ENCODE results near the gene JAM2.

The JAM2 gene

GRCh38 chr21:25722631-25723030 is 83.6 kb downstream of the JAM2 start:
- no peak for DNase-seq

GRCh38 chr21:25732091-25732760 is 93.2 kb downstream of the JAM2 start:
- no peak for DNase-seq

- peak; percentile 46 for DNase-seq
Measured at GRCh38 chr21:25733859-25734653, 95.0 kb downstream of the JAM2 start.

- no peak for DNase-seq
Measured at GRCh38 chr21:25734654-25734903, 95.5 kb downstream of the JAM2 start.

- DNase-seq = peak; percentile 99
Measured at GRCh38 chr21:25734904-25735645, 96.0 kb downstream of the JAM2 start, which contains the start of the genes ATP5PF and GABPA. Gene ATP5PF, minus strand, starts transcription at chr21:25734904. Its CDS starts 5,110 bp downstream, at chr21:25729794. Gene GABPA, plus strand, starts transcription at chr21:25734972. Its CDS starts 6,627 bp downstream, at chr21:25741599.

- DNase-seq = peak; percentile 87
Measured at GRCh38 chr21:25735646-25736597, 96.9 kb downstream of the JAM2 start.

- DNase-seq = no peak
Measured at GRCh38 chr21:25737421-25737820, 98.4 kb downstream of the JAM2 start.

GRCh38 chr21:25742900-25743299 is 103.8 kb downstream of the JAM2 start:
- DNase-seq = no peak

- no peak for DNase-seq
Measured at GRCh38 chr21:25744854-25745253, 105.8 kb downstream of the JAM2 start.

- DNase-seq = no peak
Measured at GRCh38 chr21:25750085-25750484, 111.0 kb downstream of the JAM2 start.

- DNase-seq = no peak
Measured at GRCh38 chr21:25752416-25752815, 113.4 kb downstream of the JAM2 start.

GRCh38 chr21:25756190-25756932 is 117.3 kb downstream of the JAM2 start:
- no peak for DNase-seq

- no peak for DNase-seq
Measured at GRCh38 chr21:25757531-25757930, 118.5 kb downstream of the JAM2 start.

- no peak for DNase-seq
Measured at GRCh38 chr21:25759573-25759972, 120.5 kb downstream of the JAM2 start.

- no peak for DNase-seq
Measured at GRCh38 chr21:25760061-25760460, 121.0 kb downstream of the JAM2 start.

- DNase-seq = no peak
Measured at GRCh38 chr21:25760677-25761076, 121.6 kb downstream of the JAM2 start.

GRCh38 chr21:25764065-25764464 is 125.0 kb downstream of the JAM2 start:
- DNase-seq = no peak
